WI38 (cell line): Measurements from ENCODE around the gene MAP1S.

Source experiments
- H3K4me3 ChIP-seq: 2 replicates; pipeline ENCODE4 v1.5.1; 2011; ENCODE audit warnings: low read depth, mild to moderate bottlenecking, control low read depth, low read length
- TF ChIP-seq, protein P1 (sequence below): IDR thresholded peaks from 2 replicates; pipeline ENCODE4 v1.5.1; 2012; ENCODE audit warnings: low read depth, mild to moderate bottlenecking, control low read depth, low read length

Gene MAP1S

DNA sequence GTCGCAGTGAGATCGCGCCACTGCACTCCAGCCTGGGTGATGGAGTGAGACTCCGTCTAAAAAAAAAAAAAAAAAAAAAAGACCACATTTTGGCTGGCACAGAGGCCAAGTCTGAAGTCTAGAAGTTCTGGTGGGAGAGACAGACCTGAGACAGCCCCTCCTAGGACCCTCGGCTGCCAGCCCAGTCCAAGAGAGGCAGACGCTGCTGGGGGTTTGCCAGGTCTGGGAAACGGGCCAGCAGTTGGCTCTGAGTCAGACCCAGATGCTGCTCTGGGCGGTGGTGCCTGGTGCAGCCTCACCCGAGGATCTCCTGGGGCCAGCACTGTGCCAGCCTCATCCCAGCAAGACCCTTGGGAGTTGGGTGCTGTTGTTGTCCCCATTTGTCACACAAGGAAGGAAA lies 37.8 kb downstream of the MAP1S start:
- no peak overlapping the region for H3K4me3 ChIP-seq
- TF ChIP-seq, protein P1, sequence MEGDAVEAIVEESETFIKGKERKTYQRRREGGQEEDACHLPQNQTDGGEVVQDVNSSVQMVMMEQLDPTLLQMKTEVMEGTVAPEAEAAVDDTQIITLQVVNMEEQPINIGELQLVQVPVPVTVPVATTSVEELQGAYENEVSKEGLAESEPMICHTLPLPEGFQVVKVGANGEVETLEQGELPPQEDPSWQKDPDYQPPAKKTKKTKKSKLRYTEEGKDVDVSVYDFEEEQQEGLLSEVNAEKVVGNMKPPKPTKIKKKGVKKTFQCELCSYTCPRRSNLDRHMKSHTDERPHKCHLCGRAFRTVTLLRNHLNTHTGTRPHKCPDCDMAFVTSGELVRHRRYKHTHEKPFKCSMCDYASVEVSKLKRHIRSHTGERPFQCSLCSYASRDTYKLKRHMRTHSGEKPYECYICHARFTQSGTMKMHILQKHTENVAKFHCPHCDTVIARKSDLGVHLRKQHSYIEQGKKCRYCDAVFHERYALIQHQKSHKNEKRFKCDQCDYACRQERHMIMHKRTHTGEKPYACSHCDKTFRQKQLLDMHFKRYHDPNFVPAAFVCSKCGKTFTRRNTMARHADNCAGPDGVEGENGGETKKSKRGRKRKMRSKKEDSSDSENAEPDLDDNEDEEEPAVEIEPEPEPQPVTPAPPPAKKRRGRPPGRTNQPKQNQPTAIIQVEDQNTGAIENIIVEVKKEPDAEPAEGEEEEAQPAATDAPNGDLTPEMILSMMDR, result no peak

DNA sequence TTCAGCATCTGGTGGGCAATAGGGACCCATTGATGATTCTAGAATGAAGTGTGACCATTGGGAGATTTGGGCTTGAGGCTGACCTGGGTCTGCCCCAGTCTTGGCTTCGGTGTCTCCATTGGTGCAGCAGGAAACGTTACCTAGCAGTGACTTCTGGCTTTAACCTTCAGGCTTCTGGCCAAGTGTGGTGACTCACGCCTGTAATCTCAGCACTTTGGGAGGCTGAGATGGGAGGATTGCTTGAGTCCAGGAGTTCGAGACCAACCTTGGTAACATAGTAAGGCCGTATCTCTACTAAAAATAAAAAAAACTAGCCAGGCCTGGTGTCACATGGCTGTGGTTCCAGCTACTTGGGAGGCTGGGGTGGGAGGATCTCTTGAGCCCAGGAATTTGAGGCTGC lies 39.2 kb downstream of the MAP1S start:
- H3K4me3 ChIP-seq, result no peak overlapping the region
- TF ChIP-seq, protein P1, result no peak

DNA sequence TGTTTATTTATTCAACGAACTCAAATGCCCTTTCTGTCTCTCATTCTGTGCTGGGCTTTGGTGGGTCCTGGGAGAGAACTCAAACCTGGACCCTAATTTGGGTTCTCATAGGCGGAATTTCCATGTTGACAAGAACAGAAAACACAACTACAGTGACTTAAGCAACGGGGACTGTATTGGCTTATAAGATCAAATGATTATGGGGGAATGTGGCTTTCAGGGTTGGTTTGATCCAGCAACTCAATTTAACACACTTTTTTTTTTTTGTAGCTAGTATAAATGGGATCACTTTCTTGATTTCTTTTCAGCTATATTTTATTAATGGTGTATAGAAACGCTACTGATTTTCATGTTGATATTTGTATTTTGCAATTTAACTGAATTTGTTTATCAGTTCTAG lies 41.9 kb downstream of the MAP1S start:
- TF ChIP-seq, protein P1, result no peak
- no peak overlapping the region for H3K4me3 ChIP-seq

DNA sequence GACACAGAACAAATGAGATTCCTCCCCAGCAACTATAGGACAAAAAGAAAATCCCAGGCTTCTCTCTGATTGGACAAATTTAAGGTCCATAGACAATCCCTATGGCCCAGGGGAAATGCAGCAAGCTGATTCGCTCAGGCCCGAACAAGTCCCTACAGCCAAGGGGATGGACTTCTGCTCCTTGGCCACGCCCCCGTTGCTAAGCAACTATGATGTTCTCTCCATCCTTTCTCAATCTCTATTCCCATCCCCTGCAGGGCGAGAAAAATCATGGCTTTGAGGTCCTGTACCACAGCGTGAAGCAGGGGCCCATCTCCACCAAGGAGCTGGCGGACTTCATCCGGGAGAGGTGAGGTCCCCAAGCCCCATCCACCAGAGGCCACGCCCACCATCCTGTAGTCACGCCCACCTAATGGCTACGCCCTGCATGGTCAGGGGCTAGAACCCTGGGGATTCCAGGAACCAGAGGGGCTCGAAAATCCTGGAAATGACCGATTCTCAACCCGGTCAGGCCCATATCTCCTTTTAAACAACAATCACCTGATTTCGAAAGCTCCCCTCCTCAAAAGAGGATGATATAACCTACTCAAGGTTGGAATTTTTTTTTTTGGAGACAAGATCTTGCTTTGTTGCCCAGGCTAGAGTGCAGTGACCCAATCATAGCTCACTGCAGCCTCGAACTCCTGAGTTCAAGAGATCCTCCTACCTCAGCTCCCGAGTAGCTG lies 43.4 kb downstream of the MAP1S start:
- H3K4me3 ChIP-seq, result no peak overlapping the region
- TF ChIP-seq, protein P1, result no peak

DNA sequence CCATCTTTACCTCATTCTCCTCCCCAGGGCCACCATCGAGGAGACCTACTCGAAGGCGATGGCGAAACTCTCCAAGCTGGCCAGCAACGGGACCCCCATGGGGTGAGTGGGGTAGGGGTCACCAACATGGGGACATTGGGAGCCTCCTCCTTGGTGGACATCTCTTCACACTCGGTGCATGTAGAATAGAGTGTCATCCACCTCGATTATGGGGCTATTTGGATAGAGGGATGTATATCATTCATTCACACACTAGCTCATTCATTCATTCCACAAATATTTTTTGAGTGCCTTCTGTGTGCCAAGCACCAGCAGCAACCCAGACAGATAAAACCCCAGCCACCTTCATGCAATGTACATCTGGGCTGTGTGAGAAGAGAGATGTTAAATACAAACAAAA lies 45.1 kb downstream of the MAP1S start:
- TF ChIP-seq, protein P1, result no peak
- H3K4me3 ChIP-seq, result no peak overlapping the region

DNA sequence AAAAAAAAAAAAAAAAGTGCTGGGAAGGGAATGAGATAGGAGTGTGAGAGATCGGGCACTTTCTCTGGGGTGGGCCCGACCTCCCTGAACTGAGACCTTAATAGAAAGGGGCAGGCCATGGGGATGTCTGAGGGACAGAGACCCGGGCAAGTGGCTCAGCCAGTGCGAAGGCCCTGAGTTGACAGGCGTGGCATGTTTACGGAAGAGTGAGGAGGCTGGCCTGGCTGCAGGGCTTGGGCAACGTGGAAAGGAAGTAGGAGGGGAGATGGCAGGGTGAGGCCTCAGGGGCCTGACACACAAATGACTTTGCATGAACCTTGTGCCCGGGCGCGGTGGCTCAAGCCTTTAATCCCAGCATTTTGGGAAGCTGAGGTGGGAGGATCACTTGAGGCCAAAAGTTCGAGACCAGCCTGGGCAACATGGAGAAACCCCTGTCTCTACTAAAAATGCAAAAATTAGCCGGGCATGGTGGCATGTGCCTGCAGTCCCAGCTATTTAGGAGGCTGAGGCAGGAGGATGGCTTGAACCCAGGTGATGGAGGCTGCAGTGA lies 45.9 kb downstream of the MAP1S start:
- TF ChIP-seq, protein P1, result no peak

DNA sequence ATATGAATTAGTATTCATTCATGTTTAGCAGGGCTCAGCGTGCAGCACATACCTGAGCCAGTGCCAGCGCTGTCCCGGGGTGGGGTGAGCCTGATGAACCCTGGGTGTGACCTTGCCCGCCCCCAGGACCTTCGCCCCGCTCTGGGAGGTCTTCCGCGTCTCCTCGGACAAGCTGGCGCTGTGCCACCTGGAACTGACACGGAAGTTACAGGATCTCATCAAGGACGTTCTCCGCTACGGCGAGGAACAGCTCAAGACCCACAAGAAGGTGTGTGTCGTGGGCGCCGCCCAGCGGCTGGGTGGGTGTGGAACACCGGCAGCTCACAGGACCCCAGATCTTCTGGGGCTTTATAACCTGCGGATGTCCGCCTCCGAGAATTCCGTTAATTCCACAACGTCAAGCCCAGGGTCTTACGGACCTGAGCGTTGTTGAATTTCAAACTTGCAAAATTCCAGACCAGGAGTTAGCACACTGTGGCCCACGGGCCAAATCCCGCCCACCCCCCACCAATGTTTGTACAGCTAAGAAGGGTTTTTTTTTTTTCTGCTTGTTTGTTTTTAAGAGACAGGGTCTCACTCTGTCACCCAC lies 47.4 kb downstream of the MAP1S start:
- H3K4me3 ChIP-seq, result peak overlapping the region; percentile 27

More for the DNA sequence above, 45.9 kb downstream of the MAP1S start:
- no peak overlapping the region for H3K4me3 ChIP-seq

More for the DNA sequence above, 47.4 kb downstream of the MAP1S start:
- TF ChIP-seq, protein P1, result peak; percentile 93
